ENCODE results near the gene AICDA. TPM values are rescaled to one million over a fixed set of nuclear protein-coding genes. Genes with fewer than 3 reads are reported as not detected.

The AICDA gene
- total RNA-seq, 1 experiment from 2014 or later, result 0.22 TPM

GRCh38 chr12:8648576-8649205, 36.0 kb upstream of the AICDA start:
- Histone ChIP-seq H4K8ac (replicated peaks; ENCODE audit: insufficient read length, low read depth, low read length) (no peak overlapping the region), H3K4me2 (ENCODE audit: insufficient read depth, insufficient read length, low read length) (no peak overlapping the region), H3K23ac (ENCODE audit: insufficient read length, low read depth, low read length) (no peak overlapping the region), H4K5ac (ENCODE audit: insufficient read length, low read depth, low read length) (no peak overlapping the region), H3K27me3 (ENCODE audit: insufficient read depth, low read length) (no peaks in the 10 kb centered on the region), H3K4me1 (ENCODE audit: insufficient read depth, low read length) (0 out of 2 replicates have a peak, but pooled peaks cover 4% of the 10 kb centered on the region), H3K79me1 (ENCODE audit: insufficient read depth, low read depth, low read length, poor library complexity, severe bottlenecking) (no peaks in the 10 kb centered on the region), H3K56ac (ENCODE audit: insufficient read length, low read depth, low read length) (no peak overlapping the region), H2BK20ac (ENCODE audit: low read depth, low read length, poor library complexity, severe bottlenecking) (no peak overlapping the region), H2AK5ac (ENCODE audit: insufficient read length, low read length) (no peak overlapping the region), H3K18ac (ENCODE audit: insufficient read length, low read depth, low read length) (no peak overlapping the region), H2BK120ac (ENCODE audit: low read depth, low read length, poor library complexity, severe bottlenecking) (no peak overlapping the region), H2AFZ (ENCODE audit: low read length) (no peak overlapping the region), H3K23me2 (ENCODE audit: insufficient read length, low read depth, low read length, poor library complexity, severe bottlenecking) (no peaks in the 10 kb centered on the region), H2BK5ac (ENCODE audit: insufficient read length, low read length) (no peak overlapping the region), H4K91ac (ENCODE audit: insufficient read length, low read depth, low read length) (no peak overlapping the region), H3K9me3 (ENCODE audit: control insufficient read depth, low read depth, low read length) (no peaks in the 10 kb centered on the region), H3K27ac (ENCODE audit: insufficient read length, low read depth, low read length) (no peak overlapping the region), H3K4ac (ENCODE audit: low read depth, low read length) (no peak overlapping the region), H4K20me1 (ENCODE audit: control insufficient read depth, insufficient read depth, insufficient read length) (no peaks in the 10 kb centered on the region), H3T11ph (ENCODE audit: low read length) (no peak overlapping the region), H2BK12ac (ENCODE audit: insufficient read length, low read depth, low read length) (no peak overlapping the region), H3K9ac (ENCODE audit: extremely low read depth, insufficient read length, low read length) (no peak overlapping the region), H3K14ac (ENCODE audit: insufficient read depth, low read length) (no peak overlapping the region), H2BK15ac (ENCODE audit: low read depth, low read length) (no peak overlapping the region), H3K79me2 (ENCODE audit: insufficient read depth, low read length) (no peaks in the 10 kb centered on the region)
- no peaks in the 10 kb centered on the region for H3K27me3 Mint-ChIP-seq (ENCODE audit: low read depth)
- H3K36me3 Mint-ChIP-seq (ENCODE audit: insufficient read depth in 1 of 3, low read depth in 3 of 3), result no peaks in the 10 kb centered on the region
- H3K4me3 Mint-ChIP-seq, result no peak overlapping the region
- no peak overlapping the region for H3K27ac Mint-ChIP-seq
- no peak for TF ChIP-seq CTCF (conservative IDR thresholded peaks at IDR 0.05)
- WGBS (ENCODE audit: extremely low coverage, insufficient read length, low lambda C conversion rate), result no CpG with 5 or more reads among the region's 8 CpGs
- peaks cover 9 to 21% of the 10 kb centered on the region in 2 experiments for H3K4me1 Mint-ChIP-seq
- H3K9me3 Mint-ChIP-seq, result no peaks in the 10 kb centered on the region
- no peak for DNase-seq

All from H9 (cell line).